Nucleus accumbens (tissue), 56 donors: ENCODE data around the gene SDHC.
"Not testable (repeated sequence)": the region's sequence is repeated elsewhere in the genome, so short reads cannot be mapped to it uniquely, and the experiment has no call there.

Source experiments
- DNase-seq, 56 donors: peaks; one replicate each; lab custom pipeline; 2025; lab: John Stamatoyannopoulos, UW

The SDHC gene

DNA sequence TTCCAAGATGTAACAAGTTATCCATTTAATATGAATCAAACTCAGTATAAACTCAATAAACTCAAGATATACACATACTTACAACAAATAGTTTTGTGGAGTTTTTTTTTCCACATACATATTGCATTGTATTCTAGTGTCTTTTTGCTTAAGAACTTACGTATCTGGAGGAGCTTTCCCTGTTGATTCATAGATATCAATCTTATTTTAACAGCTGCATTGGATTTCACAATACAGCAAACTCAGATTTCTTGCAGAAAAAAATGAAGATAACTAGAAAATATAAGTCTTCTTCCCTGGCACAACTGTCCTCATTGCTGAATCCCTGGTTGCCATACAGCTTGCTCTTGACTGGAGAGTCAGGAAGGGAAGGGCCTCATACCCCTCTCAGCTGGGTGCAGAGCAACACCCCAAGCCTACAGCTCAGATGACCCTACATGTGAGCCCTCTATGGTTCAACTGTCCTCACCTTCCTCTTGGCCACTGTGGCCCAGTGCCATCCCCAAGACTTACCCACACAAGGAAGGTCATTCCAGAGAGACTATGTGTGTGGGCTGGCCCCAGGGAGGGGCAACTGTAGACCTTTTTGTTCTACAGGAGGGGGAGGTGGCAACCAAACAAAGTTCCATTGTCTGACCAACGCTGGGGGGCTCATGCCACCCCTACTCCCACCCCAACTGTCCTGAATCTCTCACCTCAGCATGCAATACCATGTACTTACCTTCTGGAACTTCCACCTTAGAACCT lies 6.1 kb upstream of the SDHC start:
- no peak for DNase-seq

DNA sequence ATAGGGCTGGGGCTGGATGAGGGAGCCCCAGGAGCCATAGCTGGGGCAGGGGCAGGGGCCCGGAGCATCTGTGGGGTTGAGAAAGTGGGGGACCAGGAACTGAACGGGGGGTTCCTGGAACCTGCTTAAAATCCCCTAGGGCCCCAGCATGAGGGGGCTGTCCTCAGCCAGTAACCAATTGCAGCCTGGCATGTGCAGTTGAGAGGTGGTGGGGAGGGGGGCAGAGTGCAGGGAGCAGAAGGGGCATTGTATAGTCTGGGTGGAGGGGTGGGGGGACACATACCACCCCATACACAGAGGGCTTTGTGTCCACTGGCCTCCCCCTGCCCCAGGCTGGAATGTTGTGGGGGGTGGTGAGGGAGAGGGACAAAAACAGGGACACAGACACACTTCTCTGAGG lies 4.3 kb upstream of the SDHC start, which contains the start of gene MPZ:
MPZ (minus strand) TSS at position 101 of the 400 bp plus-strand sequence; CDS start at position 38, 63 bp downstream.
- DNase-seq, result peak in 1 of 56 donors; percentile 29

DNA sequence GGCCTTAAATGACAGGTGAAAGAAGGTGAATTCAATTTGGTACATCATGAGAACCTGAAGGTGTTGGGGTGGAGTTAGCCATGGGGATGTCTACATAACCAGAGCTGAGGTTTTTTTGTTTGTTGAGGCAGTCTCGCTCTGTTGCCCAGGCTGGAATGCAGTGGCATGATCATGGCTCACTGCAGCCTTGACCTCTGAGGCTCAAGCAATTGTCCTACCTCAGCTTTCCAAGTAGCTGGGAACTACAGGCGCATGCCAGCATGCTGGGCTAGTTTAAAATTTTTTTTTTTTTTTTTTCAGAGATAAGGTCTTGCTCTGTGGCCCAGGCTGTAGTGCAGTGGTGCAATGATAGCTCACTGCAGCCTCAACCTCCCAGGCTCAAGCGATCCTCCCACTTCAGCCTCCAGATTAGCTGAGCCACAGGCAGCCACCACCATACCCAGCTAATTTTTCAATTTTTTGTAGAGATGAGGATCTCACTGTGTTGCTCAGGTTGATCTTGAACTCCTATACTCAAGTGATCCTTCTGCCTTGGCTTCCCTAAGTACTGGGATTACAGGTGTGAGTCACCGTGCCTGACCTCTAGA lies 2.5 kb upstream of the SDHC start:
- DNase-seq, result no peak

DNA sequence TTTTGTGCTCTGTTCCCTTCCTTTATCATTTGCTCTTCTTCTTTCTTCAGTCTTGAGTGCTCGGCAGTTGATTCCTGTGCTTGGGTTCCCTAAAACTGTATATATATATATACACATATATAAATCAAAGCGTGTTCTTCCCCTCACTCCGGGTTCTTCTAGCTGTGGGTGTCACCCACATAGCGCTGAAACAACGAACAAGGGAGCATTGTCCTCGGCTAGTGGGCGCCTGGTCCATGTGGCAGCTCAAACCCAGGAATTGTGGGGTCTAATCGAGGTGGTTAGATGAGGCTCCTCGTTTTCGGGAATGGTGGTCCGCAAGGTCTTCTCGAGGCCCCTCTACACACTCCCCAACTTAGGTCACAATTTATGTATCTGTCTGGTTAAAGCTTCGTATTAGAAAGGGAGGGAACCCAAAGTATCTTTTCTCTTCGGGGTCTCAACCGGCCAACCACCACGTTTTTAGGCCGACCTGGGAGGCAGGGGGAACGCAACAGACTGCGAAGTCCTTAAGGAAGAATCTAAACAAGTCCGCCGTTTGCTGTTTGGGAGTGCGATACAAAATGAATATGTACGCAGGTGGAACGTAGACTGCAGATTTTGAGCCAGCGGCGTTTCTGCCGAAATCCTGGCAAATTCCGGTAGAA lies 504 bp upstream of the SDHC start:
- peak in 37 of 56 donors; percentile 4 to 73 (median 42) for DNase-seq

DNA sequence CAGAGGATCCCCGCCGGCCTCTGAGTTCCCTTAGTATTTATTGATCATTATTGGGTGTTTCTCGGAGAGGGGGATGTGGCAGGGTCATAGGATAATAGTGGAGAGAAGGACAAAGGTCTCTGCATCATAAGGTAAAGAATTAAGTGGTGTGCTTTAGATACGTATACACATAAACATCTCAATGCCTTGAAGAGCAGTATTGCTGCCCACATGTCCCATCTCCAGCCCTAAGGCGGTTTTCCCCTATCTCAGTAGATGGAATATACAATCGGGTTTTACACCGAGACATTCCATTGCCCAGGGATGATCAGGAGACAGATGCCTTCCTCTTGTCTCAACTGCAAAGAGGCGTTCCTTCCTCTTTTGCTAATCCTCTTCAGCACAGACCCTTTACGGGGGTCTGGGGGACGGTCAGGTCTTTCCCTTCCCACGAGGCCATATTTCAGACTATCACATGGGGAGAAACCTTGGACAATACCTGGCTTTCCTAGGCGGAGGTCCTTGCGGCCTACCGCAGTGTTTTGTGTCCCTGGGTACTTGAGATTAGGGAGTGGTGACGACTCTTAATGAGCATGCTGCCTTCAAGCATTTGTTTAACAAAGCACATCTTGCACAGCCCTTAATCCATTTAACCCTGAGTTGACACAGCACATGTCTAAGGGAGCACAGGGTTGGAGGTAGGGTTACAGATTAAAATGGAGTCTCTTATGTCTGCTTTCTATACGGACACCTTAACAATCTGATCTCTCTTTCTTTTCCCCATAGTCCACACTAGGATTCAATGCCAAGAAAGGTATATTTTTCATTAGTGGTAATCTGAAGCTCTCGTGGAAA lies 1.9 kb downstream of the SDHC start:
- DNase-seq, result not testable (repeated sequence)

DNA sequence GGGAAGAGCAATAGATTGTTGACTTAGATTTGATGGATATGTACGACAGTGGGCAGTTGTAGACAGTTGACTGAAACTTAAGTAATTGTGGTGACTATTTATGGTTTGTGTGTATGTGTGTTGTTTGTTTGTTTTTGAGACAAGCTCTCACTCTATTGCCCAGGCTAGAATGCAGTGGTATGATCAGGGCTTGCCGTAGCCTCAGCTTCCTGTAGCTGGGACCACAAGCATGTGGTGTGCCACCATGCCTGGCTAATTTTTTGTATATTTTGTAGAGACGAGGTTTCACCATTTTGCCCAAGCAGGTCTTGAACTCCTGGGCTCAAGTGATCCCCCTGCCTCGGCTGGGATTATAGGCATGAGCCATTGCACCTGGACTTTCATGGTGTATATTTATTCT lies 9.8 kb downstream of the SDHC start:
- no peak for DNase-seq

DNA sequence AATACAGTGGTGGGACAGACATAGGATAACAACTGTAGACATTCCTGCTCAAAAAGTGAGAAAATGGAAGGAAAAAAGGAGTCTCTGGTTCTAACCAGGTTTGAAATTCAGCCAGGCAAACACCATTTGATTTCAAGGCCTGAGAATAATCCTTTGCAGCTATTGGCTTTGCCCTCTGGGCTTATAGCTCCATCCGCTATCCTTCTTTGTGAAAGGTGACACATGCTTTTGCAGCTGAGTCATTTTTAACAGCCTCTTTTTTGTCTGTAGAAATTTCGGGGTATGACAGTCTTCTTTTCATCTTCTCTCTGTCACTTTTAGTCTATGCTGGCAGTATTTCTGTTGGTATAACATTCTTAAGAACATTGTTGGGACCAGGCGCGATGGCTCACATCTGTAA lies 16.2 kb downstream of the SDHC start:
- peak in 1 of 56 donors; percentile 8 for DNase-seq

DNA sequence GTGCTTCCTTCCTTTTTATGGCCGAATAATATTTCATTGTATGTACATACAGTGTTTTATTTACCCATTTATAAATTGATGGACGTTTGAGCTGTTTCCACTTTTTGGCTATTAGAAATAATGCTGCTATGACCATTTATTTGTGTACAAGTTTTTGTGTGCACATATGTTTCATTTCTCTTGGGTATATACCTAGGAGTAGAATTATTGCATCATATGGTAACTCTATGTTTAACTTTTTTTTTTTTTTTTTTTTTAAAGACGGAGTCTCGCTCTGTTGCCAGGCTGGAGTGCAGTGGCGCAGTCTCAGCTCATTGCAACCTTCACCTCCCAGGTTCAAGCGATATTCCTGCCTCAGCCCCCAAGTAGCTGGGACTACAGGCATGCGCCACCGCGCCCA lies 19.0 kb downstream of the SDHC start:
- no peak for DNase-seq

DNA sequence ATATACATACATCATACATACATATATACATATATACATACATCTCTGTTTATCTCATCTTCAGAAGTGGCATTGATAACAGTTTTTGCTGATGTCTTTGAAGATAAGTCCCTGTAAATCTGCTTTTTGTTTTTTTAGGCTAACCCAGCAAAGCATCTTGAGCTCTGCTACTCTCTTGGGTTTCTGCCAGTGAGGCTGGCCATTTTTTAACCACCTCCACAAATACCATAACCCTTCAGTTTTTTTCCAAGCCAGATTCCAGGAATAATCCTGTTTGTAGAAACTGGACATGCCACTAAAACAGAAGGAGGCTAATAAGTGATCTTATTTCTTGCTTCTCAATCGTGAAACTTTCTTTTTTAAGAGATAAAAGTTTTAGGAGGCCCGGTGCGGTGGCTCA lies 21.6 kb downstream of the SDHC start:
- no peak for DNase-seq

DNA sequence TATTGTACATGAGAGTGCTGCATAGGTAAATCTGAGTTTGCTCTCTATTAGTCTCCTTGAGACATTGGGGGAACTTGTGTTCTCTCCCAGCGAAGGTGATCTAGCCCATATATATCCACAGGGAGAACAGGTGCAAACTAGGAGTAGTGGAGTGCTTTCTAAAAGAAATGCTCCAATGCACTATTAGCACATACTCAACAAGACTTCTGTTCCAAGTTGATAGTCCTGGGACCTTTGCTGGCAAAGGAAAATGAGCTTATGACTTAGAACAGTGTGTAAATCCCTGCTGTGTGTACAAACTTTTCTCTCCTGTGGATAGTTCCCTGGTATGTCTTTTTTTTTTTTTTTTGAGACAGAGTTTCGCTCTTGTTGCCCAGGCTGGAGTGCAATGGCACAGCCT lies 28.0 kb downstream of the SDHC start:
- no peak for DNase-seq

DNA sequence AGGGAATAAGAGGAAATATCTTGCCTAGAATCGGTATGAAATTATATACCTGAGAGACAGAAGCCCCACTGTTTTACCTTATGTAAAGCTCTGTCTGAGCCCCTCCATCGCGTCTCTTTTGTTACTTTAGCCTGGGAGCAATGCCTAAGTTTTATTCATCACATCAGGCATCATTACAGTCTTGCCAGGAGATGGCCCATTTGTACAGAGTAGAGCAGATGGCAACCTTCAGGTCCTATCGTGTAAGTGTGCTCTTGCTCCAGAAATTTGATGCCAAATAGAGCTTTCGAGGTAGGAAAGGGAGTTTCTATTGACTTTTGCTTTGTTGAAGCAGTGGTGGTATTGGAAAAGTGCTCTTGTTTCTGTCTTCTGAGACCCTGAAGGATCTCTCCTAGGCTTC lies 28.6 kb downstream of the SDHC start:
- DNase-seq, result no peak

DNA sequence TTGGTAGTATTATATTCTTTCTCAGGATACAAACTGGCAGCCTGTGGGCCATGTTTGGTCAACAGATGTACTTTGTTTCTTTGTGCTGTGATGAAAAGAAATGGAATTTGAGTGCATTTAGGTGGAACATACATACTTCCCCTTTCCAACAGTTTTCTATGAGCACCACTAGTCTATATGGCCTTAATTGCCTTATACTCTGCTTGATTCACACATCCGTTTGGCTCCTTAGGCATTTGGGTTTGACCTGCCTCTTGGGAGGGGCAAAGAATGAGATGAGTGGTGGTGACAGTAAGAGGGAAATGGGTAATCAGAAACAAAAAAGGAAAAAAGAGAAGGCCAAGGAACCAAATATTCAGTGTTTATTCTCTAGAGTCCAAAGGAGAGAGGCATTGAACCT lies 36.5 kb downstream of the SDHC start:
- no peak for DNase-seq

DNA sequence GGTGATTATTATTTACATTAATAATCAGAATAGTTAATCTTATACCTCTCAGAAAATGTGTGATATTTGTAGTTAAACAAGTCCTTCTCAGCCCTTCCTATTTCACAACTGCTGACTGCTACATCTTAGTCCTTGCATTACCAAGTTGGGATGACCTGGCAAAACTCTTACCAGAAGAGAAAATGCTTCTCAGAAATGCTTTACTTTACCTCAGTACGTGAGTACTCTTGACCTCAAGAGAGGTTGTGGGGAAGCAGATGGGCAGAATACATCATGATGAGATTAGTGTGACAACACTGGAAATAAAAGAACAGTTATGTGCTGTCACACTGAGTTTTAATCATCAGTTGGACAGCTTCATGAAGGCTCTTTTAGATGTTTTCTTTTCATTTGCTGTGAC lies 37.3 kb downstream of the SDHC start:
- DNase-seq, result no peak

DNA sequence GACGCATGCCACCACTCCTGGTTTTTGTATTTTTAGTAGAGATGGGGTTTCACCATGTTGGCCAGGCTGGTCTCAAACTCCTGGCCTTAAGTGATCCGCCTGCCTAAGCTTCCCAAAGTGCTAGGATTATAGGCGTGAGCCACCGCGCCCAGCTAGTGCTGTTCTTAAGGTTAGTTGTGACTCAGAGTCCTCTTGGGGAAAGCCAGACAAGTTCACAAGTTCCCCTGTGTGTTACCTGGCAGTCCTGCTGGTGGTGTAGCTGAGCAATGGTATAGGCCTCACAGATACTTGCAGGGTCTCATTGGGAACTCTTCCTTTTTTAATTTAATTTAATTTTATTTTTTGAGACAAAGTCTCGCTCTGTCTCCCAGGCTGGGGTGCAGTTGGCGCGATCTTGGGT lies 42.9 kb downstream of the SDHC start:
- no peak for DNase-seq

DNA sequence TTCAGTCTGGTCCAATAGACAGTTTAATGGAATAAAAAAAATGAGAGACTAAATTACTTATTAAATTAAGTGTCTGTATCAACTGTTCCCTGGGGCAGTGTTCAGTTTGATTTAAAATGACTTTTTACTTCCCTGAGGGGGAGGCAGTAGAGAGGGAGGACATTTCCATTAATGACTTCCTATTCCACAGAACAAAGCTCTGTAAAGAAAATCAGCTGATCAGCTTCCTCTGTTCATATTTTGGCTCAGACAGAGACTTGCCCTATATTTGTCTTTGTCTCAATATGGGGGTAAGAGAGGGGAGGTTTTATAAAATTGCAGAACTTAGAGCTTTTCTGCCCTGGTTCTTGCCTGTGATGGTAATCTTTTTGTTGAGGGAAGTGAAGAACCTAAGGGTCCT lies 45.1 kb downstream of the SDHC start:
- no peak for DNase-seq

DNA sequence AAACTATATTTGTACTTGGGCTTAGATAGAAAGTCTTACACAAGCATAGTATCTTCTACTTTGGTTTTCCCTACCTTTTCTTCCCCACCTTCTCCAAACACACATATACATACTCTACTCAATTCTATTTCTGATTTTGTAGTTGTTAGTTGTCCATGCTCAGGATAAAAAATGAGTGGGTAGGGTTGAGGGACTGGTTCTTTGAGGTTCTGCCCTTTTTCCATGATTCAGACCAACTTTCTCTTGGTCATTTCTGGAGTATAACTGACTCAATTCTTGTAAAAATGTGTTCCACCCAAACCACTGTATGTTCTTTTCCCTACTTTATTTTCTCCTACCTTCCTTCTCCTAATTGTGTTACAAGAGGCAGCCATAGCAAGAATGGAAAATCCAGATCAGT lies 50.2 kb downstream of the SDHC start:
- no peak for DNase-seq

DNA sequence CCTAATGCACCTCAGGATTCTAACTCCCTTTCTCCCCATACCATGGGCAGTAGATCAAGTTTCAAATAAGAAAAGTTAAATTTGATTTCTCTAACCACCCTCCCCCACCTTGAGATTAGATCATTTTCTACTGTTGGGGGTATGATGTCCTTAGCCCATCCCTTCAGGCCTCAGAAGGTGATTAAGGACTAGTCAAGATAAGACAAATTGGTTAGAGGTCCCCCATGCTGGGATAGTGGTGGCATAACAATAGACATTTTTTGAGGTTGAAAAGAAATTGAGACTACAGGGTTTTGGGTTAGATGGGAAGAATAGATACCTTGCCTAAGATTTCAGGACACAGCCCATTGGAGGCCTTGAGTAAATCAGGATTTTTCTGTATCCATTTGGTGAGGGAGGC lies 51.0 kb downstream of the SDHC start:
- no peak for DNase-seq

DNA sequence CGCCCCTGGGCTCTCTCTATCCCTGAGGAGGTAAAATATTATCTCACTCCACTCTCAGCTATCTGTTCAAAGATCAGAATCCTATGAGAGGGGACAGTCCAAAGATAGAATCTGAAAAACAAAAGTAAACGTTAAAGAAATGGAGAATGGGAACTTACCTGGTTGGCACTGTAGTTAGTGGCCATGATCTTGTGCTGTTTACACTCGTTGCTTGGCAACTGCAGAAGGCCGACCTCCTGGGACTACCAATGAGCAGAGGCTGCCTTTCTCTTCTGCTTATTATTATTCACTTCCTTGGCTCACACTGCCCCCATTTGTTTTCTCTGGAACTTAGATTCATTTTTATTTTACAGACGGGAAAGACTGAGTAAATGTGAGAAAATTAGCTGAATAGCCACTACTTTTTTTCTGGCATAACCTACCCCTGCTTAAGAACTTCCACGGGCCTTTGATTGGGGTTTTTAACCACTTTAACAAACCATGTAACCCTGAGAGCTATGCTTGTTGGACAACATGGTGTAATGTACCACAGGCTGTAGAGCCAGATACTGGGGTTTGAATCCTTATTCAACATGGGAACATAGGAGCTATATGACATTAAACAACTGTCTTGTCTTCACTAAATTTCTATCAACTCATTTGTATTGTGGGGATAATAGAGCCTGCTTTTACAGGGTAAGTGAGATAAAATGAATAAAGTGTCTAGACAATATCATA lies 53.7 kb downstream of the SDHC start, which contains the start of gene CFAP126:
CFAP126 (minus strand) TSS at position 193 of the 717 bp plus-strand sequence; CDS start at position 185, 8 bp downstream.
- peak in 44 of 56 donors; percentile 2 to 85 (median 34) for DNase-seq

DNA sequence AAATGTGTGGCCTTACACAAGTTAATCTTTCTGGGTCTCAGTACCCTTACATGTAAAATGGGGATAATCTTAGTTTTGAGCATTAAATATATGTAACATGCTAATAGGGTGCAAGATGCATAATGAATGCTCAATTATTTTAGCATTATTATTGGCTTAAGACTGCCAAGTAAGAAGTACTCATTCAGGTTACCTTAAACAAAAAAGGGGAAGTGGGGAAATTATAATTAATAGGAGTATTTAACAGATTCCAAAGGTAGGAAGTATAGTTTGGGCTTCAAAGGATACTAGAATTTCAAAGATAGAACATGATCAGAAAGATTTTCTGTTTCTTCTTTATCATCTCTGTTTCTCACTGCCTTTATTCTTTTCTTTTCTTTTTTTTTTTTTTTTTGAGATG lies 59.3 kb downstream of the SDHC start:
- no peak for DNase-seq

DNA sequence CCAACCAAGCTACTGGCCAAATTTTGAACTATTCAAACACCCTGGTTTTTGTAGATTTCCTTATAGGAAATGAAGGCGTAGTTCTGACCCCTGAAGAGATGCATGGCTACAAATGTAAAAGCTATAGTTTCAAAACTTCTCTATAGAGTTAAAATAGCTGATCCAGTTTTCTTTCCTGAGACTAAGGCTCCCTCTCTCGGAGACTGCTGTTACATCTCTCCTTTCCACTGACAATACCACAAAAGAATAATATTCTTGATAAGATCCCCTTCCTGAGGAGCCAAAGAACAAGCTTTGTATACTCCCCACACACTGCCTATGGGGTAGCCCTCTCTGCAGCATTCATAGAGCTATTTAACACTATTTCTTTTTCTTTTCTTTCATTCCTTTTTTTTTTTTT lies 60.2 kb downstream of the SDHC start:
- DNase-seq, result no peak
